Ishikawa (cell line): Measurements from ENCODE around the gene MACF1.

Experiments
- EP300 ChIP-seq: IDR thresholded peaks from 2 replicates; pipeline ENCODE4 v1.6.1; 2012; ENCODE audit warnings: borderline replicate concordance
- REST ChIP-seq: IDR thresholded peaks from 2 replicates; pipeline ENCODE4 v1.6.1; 2012; ENCODE audit warnings: low read depth, mild to moderate bottlenecking
- TAF1 ChIP-seq: IDR thresholded peaks from 2 replicates; pipeline ENCODE4 v1.6.1; 2012; ENCODE audit warnings: low read depth, mild to moderate bottlenecking

DNA sequence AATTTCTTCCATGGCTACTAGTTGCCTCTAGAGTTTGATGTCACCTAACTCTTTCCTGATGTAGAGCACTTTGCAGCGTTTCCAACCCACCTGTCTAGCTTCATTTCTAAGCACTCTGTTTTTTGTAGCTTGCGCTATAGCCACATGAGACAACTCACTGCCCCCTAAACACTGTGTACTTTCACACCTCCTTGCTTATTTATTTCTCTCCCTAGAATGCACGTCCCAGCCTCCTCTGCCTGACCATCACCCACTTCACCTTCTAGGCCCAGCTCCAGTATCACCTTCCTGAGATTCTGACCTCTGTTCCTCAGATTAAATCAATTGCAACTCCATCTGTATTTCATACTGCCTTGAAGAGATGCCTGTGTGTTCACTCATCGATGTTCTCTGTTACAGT lies 32.5 kb downstream of the MACF1 start:
- TF ChIP-seq TAF1, result no peak
- TF ChIP-seq REST, result no peak
- no peak for TF ChIP-seq EP300
